GM10266 (cell line): ENCODE results near the gene MRPL38.

ENCODE experiments used
- DNase-seq: peaks from one replicate; pipeline ENCODE4 v3.0.0; 2012; ENCODE audit errors: extremely low spot score
- TF ChIP-seq, protein P1 (sequence below): IDR thresholded peaks from 2 replicates; pipeline ENCODE4 v1.5.1; 2012; ENCODE audit warnings: mild to moderate bottlenecking, low read depth; ENCODE audit not compliant: control insufficient read depth, insufficient read depth; ENCODE audit errors: missing control alignments

MRPL38 gene

DNA sequence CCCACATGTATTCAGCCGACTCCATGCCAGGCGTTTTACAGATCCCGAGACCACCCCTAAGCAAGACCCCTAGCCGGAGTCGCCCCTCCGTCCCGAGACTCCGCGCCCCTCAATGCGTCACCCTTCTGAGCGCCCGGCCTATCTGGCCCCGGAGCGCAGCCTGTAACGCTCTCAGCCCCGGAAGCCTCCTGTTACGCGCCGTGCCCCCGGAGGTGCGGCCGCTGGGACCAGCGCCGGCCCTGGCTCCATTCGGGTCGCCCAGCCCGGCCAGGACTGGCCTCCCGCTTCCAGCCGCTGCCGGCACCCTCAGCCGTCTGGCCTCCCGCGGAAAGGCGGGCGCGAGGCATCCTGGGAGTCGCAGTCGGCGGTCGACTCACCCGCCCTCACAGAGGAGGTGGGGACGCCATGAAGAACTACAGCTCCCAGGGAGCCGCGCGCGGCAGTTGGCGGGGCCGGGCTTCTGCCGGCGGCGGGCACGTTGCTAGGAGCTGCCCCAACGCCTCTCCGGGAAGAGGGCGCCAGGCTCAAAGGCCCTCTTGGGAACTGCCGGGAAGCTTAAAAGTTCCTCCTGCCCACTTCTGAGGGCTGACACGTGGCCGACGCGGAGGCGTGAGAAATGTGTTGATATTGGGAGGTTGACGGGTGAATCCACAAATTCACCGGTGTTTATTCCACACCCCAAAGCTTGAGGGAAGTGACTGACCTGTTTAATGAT lies 36.2 kb upstream of the MRPL38 start, which contains the start of gene FBF1:
Gene FBF1 (minus strand): TSS at position 316 of the 715 bp plus-strand sequence. CDS start 2,893 bp downstream, outside the sequence.
- DNase-seq: peak; percentile 97
- TF ChIP-seq, protein P1, sequence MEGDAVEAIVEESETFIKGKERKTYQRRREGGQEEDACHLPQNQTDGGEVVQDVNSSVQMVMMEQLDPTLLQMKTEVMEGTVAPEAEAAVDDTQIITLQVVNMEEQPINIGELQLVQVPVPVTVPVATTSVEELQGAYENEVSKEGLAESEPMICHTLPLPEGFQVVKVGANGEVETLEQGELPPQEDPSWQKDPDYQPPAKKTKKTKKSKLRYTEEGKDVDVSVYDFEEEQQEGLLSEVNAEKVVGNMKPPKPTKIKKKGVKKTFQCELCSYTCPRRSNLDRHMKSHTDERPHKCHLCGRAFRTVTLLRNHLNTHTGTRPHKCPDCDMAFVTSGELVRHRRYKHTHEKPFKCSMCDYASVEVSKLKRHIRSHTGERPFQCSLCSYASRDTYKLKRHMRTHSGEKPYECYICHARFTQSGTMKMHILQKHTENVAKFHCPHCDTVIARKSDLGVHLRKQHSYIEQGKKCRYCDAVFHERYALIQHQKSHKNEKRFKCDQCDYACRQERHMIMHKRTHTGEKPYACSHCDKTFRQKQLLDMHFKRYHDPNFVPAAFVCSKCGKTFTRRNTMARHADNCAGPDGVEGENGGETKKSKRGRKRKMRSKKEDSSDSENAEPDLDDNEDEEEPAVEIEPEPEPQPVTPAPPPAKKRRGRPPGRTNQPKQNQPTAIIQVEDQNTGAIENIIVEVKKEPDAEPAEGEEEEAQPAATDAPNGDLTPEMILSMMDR: no peak

DNA sequence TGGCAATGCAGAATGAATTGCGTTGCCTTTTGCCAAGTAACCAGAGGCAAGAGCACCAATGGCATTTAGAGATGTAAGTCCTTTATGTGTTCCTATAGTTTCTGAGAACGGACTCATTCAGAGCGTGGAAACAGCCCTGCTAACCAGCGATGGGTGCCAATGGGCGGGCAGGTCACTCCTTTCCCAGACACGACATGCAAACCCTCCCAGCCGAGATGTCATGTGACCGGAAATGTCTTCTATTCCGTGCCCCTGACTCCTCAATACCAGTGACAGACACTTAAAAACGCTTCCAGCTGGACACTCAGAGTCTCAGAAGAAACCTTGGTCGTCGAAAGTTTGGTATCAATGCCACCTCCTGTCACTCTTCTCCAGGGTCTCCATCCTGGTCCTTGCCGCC lies 33.0 kb upstream of the MRPL38 start:
- no peak for DNase-seq
- TF ChIP-seq, protein P1: no peak

DNA sequence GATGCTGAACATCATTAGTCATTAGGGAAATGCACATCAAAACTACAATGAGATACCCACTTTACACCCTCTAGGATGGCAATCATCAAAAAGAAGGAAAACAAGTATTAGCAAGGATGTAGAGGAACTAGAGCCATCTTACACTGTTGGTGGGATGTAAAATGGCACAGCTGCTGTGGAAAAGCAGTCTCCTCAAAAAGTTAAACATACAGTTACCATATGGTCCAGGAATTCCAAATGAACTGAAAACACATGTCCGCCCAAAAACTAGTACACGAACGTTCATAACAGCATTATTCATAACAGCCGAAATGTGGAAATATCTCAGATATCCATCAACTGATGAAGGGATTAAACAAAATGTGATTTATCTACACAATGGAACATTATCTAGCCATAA lies 29.1 kb upstream of the MRPL38 start:
- DNase-seq: no peak
- TF ChIP-seq, protein P1: no peak

DNA sequence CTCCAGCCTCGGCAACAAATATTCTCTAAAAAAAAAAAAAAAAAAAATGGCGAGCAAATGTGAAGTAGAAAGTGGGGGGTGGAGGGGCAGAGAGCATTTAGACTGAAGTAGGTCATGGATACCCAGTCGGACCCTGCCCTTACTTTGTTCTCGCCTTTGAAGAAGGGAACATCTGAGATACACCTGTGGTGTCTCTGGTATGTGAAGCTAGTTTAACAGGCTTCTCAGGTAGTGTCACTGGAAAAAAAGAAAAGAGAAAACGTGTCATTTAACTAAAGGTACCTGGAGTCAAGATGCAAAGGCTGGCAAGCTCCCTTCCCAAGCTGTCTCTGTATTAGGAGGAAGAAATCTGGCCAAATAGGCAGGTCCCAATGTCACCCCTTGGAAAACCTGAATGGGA lies 28.2 kb upstream of the MRPL38 start:
- no peak for DNase-seq
- TF ChIP-seq, protein P1: no peak

DNA sequence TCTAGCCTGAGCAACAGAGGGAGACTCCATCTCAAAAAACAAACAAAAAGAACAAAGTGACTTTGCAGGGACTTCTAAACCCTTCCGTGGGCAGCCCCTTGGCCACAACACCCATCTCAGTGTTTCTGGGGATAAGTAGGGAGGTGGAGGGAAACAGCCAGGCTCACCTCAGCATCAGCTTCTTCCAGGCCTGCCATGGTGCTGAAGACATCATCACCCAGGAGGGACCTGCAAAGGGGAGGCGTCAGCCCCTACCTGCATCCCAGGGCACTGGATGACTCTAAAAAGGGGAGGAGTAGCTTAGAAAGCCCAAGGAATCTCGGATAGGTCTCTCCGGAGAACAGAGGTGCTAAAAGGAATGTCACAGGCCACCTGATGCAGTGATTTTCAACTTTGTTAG lies 26.4 kb upstream of the MRPL38 start:
- no peak for DNase-seq
- TF ChIP-seq, protein P1: no peak

DNA sequence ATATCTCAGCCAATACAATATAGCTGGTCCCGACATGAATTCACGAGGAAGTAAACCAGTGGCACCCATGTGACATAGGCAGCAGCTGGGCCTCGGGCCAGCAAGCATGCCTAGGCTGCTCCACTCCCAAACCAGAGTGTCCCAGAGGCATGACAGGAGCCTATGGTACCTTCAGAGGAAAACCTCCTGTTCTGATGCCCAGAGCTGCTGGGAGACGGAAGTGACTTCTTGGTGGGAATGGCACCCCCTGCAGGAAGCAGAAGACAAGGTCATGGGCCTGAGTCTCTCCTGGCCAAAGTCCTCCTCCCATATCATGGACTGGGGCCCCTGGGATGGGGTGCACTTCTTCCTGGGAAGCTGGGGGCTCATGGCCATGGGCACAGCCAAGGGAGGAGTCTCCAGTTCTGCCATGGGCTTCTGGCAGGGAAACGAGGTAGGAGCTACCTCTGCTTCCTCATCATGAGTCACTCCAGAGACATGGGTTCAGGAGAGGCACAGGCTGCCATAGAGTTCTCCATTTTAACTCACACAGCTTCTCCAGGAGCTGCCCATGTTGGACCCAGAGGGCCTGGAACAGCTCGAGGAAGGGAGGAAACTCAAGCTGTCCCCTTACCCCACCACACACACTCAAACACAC lies 22.7 kb upstream of the MRPL38 start:
- peak; percentile 72 for DNase-seq
- TF ChIP-seq, protein P1: peak; percentile 35

DNA sequence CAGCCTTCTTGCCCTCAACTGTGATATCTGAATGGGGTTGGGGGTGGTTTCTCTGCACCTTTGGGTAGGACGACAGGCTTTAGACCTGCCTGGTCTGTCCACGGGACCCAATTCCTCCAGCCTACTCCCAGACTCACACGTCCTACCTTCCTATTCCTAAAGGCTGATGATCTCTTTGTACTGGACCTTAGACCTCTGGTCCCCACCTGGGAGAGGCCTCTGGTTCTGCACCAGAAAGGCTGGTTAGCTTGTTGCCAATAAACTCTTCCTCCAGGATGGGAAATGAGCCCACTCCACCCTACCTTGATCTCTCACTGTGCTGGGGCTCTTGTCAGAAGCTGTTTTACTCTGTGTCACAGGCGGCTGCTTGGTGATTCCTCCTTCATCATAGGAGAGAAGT lies 21.8 kb upstream of the MRPL38 start:
- TF ChIP-seq, protein P1: no peak
- DNase-seq: no peak
